H1 (cell line): ENCODE results near the gene FOXC2. TPM values are rescaled to one million over a fixed set of nuclear protein-coding genes. Genes with fewer than 3 reads are reported as not detected.

Source experiments
- POLR2AphosphoS5 ChIP-seq: IDR thresholded peaks from 2 replicates; pipeline ENCODE4 v1.6.1; 2011; ENCODE audit warnings: low read depth, low read length
- polyA plus RNA-seq, 7 experiments: library from polyadenylated mRNA; depleted of rRNA in 3 of 7; stranded (reverse) in 5 of 7; unstranded in 2 of 7; fragments of >200 nt in 5 of 7; fragments of 200-250 nt in 2 of 7; gene quantifications; 1 replicate in 5 of 7; 2 replicates in 1 of 7; 4 replicates in 1 of 7; pipeline versions ENCODE4 v1.2.1 to v1.2.3, GENCODE V29; 2011 to 2013; ENCODE audit warnings: missing spikeins in 2 of 7, mixed read lengths in 2 of 7
- total RNA-seq: library from RNA; stranded (reverse); fragmentation: NEBNext Ultra II Directional; extraction: Animal tissue kit (Norgen Biotek cat#: 25700); gene quantifications from 2 replicates; pipeline ENCODE4 v1.2.1, GENCODE V29; 2021

The FOXC2 gene
- total and polyA plus RNA-seq, 2 of the 8 experiments (the other 6 are each of a cell fraction or from before 2014, with no cell fraction given), result 0.09 TPM; not detected in 1

- no peak for TF ChIP-seq POLR2AphosphoS5
Observed at GRCh38 chr16:86604436-86605193, 38.0 kb downstream of the FOXC2 start (continued).
